ENCODE data around the gene ITPR2.

Gene ITPR2

DNA sequence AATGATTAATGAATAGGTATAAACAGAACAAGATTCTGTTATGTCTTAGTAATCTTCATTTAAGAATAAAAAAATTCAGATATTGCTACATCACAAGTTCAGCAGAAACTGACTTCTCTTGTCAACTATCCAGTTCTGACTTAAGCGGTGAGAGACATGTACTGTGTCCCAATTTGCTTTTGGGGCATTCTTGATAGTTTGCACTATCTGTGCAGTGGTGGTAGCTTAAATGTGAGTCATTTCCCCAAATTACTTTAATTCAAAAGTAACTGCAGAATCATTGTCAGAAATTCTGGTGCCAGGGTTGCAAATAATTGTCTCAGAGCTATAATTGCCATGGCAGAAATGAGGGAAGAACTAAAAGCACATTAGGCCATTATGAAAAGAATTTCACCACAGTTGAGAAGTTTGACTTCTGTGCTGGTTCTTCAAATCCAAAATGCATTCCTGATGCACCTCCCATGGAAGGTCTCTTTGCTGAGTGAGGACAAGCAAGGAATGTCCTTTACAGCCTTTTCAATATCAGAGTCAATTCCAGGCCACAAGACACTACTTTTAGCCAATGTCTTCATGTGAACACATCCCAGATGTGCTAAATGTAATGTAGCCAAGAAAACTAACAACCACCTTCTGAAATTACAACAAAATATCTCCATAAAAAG lies 332.9 kb downstream of the ITPR2 start:
- DNase-seq, result no peak

DNA sequence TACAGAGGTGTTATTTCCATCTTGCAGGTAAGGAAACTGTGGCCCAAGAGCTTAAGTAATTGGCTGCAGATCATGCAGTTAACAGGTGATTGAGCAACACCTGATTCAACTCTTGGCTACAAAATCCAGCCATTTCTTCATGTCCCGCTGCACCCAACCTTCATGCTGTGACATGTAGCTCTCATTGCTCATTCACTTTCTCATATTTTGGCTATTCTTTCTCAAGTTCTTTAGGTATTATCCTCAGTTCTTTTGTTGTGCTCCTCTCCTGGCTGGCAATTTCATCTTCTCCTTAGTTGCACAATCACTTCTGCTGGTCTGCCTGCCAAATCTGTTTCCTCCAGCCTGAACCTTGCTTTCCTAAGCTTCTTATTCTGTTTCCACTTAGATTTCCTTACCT lies 336.8 kb downstream of the ITPR2 start:
- DNase-seq, result no peak

DNA sequence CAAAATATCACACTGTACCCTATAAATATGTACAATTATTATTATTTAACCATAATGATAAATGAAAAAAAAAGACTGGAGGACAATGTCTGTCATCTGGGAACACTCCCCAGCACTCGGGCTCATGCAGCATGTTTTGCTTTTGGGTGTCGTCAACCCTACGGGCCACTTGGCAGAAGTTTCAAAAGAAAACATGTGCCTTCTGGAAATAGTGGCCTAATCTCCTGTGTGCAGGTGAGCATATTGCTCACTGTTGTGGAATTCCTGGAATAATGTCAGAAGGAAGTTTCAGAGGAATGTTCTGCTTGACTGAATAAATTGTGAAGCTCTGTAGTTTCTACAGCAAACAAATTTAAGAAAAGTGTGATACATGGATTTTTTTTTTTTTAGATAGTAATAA lies 339.3 kb downstream of the ITPR2 start:
- no peak for DNase-seq

DNA sequence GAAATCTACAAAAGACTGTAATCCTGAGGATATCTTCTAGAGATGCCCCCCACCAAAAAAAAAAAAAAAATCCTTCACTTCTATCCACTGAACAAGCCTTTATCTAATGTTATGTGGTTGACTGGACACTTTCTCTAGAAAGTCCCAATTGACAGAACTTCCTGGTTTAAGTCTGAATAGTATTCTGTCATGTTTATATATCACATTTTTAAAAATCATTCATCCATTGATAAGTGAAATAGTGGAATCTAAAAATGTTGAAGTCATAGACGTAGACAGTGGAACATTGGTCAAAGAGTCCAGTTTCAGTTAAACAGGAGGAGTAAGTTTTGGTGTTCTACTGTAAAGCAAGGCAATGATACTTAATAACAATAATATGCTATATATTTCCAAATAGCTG lies 340.6 kb downstream of the ITPR2 start:
- no peak for DNase-seq

DNA sequence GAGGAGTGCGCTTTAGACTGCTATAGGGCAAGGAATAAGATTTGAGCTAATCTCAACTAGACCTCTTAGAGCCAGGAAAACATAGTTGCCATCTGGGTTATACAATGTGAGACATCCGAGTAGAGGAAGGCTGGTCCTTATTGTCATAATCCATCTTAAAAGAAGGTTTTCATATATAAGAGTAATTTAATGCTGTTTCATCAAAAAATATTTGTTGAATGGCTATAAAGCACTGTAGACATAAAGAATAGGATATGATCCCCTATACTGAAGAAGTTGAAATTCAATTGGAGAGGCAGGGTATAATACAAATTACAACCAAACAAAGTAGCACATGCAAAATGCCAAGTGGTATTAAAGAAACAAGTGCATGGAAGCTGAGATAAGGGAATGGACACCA lies 343.1 kb downstream of the ITPR2 start:
- DNase-seq, result no peak

DNA sequence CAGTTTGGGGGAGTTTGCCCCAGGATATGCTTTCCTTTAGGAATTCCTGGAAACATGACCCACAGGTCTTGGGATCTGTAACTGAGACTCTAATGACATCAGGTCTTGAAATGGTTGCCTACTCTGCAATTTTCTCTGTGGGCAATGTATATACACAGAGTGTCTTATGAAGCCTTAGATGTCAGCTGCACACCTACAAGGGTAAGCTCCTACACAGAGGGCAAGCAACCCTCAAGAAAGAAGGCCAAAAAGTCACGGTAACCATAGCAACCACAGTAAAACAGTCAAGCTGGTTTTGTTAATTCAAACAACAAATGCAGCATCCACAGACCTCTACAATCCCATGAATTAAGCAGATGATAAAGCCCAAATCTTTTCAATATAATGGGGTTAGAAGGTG lies 344.6 kb downstream of the ITPR2 start:
- DNase-seq, result no peak

DNA sequence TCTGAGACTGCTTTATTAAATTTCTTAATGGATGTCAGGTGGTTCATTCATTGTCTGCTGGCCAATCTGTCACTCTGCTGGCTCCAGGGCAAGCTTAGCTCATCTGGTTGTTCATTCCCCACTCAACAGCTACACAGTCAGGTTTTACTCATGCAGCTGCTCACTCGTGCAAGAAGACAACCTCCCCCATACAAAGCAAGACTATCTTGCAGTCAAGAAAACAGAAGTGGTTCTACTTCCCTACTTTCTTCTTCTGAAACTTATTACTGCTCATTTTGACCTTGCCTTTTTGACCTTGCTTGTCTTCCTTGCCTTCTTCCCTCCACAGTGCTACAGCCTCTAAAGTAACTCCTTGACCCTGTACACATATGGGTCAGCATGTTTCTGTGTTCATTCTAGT lies 359.7 kb downstream of the ITPR2 start:
- DNase-seq, result no peak

DNA sequence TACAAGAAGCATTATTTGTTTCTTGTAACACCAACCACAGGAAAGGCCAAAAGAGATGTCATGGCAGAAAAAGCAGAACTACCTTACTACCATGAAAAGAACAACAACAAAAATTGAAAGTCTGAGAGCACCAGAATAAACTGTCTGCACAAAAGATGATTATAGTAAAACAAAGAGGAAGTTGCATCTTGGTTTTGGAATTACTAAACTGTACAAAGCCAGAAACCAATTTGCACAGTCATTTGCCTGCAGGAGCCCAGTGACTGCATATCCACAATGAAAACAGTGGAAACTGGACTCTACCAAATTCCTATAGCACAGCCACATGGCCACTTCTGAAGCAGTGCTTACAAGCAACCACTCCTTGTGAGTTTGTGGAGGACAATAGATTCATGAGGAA lies 361.4 kb downstream of the ITPR2 start:
- DNase-seq, result no peak

DNA sequence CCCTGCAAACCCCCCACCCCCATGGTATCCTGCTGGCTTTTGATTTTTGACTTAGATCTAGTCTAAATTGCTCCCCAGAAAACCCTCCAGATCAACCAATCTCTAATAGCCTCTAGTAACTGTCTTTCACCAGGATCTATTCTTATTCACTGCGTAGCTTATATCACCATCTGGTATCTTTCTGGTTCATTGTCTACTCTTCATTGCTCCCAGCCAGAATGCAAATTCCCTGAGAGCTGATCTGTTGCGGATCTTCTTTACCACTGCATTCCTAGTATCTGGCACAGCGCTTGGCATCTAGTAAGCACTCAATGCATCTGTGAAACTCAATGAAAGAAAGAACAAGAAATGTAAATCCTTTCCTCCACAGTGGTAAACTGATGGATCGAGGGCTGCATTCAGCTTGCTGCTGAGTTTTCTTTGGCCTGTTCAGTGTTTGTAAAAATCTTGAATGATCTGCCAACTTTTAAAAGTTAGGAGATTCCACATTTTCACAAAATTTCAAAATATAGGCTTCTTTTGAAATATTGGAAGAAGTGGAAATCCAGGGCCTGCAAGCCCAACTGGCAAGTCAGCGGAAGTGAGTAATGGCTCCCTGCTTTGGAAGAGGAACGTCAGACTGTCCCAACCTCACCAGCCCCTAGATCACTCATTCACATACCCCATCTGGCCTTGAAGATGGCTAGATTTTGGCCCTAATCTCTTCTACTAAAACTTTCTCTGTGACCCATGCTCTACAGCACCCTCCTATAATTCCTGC lies 363.4 kb downstream of the ITPR2 start:
- no peak for DNase-seq

DNA sequence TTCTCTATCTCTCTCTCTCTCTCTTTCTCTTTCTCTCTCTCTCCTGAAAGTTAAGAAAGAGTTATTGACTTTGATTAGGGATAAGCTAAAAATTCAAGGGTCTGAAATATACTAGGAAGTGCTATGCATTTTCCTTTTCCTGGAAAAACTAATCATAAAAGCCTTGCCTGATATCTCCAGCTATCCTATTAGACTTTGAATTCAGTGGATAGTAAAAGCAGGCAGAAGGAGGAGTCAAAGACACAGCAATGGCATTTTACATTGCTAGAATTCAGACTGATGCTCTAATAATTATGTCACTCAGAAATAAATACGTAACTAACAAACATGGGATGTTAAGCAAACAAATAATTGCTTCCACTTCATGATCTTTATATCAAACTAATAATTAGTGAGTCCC lies 365.6 kb downstream of the ITPR2 start:
- no peak for DNase-seq

DNA sequence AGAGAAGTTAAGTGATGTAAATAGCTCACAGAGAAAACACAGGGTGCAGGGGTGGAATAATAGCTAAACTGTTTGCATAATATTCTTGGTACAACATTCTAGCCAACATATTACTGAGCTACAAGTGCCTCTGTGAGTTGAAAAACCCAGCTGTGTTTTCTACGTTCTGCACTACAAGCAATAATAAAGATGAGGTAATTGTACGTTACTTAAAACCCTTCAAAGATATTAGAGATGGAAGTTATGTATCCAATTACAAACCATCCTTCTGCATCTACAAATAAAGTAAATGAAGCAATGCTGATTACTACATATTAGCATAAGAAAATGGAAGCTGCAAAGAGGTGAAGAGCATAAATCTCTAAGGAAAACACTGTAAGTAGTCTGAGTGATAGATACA lies 366.3 kb downstream of the ITPR2 start:
- DNase-seq, result no peak

DNA sequence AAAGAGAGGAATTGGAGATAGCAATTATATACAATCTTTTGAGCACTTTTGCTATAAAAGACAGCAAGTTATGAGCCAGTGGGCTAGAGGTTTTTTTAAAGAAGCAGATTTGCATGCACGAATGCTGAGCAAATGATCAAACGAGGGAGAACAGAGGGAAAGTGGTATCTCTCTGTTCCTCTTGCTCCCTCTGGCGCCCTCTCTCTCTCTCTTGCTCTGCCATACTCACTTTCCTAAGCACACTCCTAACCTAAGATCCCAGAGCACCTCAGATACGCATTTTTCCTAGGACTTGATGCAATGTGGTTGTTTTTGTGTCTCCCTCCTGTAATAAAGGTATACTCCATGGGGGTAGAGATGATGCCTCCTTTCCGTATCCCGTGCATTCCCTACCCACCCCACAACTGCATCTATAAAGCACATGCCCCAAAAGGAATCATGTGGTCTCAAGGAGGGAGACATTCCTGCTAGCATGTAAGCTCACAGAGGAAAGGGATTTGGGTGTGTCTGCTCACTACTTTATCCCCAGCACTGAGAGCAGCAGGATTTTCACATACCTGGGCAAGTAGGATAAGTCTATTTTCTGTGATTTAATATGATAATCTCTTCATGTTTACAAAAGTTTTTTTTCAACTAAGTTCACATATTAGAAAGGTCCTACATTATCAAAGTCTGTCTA lies 367.4 kb downstream of the ITPR2 start:
- DNase-seq, result peak; percentile 11

DNA sequence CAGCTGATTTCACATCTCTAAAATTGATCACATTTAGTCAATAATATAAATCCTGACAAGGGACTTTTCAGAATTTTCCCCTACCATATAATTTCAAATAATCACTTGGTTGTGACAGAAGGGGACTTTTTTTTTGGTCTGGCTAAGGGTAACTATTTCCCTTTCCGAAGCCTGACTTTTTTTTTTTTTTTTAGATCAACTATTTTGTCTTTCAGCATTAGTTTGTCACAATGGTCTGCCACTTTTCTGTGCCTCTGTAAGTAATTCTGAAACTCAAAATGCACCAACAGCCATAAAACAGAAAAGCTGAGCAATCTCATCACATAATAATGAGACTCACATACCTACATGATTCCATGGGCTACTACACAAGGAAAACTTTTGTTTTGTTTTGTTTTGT lies 371.2 kb downstream of the ITPR2 start:
- no peak for DNase-seq

DNA sequence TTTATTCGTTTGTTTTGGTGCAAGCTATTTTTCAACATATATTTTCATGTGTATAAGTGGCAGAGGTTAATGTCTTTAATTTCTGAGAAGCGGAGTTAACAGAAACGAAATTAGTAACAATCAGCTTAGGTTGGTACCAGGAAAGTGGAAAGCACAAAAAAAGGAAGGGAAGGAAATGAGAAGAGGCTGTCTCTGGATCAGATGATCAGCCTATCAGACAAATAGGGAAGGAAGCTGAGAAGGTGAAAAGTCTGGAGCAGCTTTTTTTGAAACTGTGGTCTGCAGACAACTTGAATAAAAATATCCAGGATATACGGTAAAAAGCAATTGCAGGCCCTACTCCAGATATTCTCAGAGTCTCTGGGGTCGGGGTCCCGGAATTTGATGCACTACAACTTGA lies 372.6 kb downstream of the ITPR2 start:
- DNase-seq, result no peak

DNA sequence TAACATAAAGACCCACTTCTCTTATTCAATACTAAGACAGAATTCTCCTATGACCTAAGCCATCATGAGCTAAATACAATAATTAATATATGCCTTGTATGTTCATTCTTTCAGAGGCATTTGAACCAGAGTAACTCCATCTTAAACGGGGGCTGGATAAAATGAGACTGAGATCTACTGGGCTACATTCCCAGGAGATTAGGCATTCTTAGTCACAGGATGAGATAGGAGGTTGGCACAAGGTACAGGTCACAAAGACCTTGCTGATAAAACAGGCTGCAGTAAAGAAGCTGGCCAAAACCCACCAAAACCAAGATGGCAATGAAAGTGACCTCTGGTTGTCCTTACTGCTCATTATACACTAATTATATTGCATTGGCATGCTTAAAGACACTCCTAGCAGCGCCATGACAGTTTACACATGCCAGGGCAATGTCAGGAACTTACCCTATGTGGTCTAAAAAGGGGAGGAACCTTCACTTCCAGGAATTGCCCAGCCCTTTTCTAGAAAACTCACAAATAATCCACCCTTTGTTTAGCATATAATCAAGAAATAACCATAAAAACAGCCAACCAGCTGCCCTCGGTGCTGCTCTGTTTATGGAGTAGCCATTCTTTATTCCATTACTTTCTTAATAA lies 376.9 kb downstream of the ITPR2 start:
- DNase-seq, result no peak

DNA sequence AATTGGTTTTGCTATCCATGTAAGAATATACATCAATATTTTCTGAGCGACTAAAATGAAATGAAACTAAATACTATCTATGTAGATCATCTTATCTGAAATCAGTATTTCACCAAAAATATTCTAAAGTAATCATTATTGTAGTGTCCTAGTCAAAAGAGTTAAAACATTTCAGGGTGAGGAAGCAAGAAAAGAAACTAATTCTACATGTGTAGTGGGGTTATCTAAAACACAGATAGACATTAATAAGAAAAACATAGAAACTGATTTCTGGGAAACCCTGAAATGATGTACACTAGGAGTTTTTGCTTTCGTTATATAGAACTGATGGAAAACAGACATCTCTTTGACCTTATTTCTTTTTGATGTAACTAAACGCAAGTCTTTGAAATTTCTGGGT lies 379.7 kb downstream of the ITPR2 start:
- no peak for DNase-seq

DNA sequence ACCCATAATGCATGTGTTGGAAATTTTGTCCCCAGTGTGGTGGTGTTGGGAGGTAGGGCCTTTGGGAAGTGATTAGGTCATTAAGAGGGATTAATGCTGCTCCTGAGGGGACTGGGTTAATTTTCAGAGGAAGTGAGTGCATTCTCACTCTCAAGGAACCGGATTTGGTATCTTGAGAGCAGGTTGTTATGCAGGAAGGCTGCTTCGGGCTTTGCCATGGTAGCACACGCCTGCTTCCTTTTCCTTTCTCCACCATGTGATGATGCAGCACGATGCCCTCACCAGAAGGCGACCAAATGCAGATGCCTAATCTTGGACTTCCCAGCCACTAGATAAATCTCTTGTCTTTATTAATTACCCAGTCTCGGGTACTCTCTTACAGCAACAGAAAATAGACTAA lies 380.5 kb downstream of the ITPR2 start:
- peak; percentile 71 for DNase-seq

DNA sequence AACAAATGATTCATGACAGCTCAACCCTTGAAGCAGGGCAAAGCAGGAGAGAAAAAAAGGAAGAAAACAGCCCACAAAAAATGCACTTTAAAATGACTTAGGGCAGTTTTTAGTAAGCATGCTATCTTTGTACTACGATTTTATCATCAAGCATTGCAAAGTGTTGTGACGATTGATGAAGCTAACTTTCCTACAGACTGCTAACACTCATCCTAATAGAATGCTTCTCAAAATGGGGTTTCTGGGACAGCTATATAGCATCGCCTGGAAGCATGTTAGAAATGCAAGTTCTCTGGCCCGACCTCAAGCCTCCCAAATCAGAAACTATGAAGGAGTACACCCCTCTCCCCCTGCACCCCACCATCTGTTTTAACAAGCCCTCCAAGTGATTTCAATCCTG lies 381.2 kb downstream of the ITPR2 start:
- DNase-seq, result no peak

DNA sequence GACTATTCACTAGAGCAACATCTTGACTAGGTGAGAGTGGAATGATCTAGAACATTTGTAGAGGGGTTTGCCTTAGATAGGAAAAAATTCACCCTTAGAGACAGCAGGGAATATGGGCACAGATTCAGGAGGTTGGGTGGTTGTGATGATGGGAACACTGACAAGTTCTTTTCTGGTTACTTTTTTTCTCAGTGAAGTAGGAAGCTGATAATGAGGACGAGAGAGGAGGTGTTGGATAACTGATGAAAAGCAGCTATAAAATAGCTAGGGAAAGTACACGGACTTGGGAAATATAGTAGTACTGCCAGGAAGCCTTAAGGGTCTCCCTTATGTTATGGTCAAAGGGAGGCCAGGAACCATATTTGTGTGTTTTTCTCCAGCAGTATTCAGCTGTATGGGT lies 387.1 kb downstream of the ITPR2 start:
- no peak for DNase-seq

DNA sequence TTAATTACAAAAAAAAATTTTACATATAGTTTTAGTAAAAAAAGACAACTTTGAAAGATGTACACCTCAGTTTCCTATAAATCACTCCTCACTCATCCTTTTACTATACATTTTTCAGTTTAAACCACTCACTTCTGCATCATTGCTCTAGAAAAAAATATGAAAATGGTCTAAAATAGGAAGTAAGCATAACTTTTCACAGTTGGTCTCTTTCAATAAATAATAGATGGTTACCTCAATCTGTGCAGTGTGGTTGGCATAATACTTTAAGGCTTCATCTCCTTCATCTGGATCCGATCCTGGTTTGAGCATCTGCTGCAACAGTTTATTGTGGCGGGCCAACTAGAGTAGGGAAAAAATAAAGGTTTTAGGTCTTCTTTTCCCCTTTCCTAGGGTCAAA lies 389.7 kb downstream of the ITPR2 start:
- DNase-seq, result no peak

DNA sequence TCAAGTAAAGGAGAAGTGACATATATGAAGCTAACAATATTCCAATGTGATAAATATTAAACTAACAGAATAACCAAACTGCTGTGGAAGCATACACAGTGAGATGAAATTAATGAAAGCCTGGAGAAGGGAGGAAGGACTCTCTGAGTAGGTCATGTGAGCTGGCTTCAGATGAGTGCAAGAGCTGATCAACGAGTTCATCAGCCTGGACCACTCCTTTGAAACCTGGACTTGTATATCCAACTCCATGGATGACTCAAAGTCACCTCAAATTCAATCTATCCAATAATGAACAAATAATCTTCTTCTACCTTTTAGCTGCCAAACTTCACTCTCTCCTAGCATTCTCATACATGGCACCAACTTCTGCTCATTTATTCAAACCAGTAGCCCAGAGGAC lies 391.6 kb downstream of the ITPR2 start:
- no peak for DNase-seq

DNA sequence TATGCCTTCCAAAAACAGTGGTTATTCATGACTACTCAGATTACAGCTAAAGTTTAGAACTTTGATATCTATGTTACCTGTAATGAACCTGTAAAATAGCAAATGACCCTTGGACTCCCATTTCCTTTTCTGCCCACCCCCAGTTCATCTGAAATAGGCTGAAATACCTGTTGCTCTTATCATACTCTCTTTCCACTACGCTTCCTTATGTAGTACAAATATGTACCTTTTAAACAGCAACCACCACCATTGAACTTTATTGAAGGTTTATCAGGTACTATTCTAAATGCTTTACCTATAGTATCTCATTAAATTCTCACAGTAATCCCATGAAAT lies 398.0 kb downstream of the ITPR2 start:
- DNase-seq, result no peak

DNA sequence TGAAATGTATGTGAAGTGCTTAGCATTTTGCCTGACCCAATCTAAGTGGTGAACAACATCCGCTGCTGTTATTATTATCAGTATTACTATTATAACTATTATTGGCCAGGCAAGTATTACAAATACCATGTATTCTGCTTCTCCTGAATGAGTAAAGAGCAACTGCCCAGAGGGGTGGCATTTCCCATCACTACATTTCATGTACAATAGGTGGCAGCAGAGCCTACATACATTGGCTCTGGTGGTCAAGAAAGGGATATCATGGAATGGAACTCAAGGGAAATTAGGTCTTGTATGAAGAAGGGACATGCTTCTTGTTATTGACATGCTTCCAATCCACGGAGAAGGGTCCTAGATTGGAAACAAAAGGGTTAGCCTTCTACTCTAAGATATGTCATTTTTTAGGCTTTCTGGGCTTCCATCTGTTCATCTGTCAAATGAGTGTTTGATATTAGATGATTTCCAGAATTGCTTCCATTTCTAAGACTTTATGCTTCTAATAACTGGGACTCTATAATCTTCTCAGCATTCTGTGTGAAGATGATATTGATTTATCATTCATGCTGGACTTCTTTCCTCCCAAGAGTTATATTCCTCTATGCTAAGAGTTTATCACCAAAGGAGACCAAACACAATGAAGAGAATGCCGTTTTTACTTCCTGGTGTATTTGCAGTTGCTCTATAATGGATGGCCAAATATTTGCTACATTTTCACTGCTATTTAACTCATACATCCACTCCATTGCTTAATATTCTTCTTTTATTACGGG lies 398.5 kb downstream of the ITPR2 start:
- peak; percentile 84 for DNase-seq

Data from NCI-H82 (cell line).